GM18508 (cell line): ENCODE measurements around the gene MARK2.

Source experiments
- ATAC-seq: cut with Tn5 transposase; IDR thresholded peaks from one replicate; pipeline ENCODE4 v1.9.1; 2021; ENCODE audit warnings: moderate number of reproducible peaks; ENCODE audit not compliant: insufficient read depth, unreplicated experiment

The MARK2 gene

DNA sequence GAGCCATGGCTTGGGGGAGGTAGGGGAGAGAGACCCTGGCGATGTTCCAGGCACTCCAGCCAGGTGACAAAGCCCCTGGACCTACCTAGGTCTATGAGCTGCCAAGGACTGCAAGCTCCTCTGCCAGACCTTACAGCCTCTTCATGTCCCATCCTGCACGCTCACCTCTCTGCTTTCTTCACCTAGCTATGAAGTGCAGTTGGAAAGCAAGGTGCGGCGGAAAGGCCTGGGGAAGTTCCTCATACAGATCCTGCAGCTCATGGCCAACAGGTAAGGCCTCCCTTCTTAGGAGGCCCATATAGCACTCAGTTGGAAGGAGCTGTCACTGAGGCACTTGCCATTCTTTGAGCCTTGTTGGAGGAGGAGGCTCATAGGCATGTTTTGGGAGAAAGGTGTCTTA is 113.7 kb downstream of the MARK2 start:
- ATAC-seq = no peak

DNA sequence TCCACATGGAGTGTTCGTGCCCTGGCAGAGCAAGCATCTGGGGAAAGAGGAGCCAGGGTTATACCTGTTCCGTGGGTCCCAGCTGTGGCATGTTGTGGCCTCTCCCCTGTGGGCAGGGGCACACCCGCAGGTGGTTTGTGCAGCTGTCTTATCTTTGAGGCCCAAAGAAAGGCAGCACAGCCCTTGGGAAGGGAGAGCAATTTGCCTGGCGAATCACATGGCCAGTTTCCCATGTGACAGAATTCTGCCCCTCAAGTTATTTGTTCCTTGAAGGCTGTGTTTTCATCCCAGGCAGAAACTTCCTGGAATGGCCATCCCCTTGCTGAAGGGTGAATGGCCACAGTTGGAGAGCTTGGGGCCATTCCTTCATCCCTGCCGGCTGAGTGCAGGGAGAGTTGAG is 119.1 kb downstream of the MARK2 start:
- ATAC-seq = no peak
